Measurements from ENCODE around the gene NAPSA. TPM values are rescaled to one million over a fixed set of nuclear protein-coding genes. Genes with fewer than 3 reads are reported as not detected.
"Not testable (repeated sequence)": the region's sequence is repeated elsewhere in the genome, so short reads cannot be mapped to it uniquely, and the experiment has no call there.

Gene NAPSA
- total RNA-seq, 1 donor from 2014 or later = under 0.01 TPM

GRCh38 chr19:50331994-50332243, 33.5 kb downstream of the NAPSA start:
- DNase-seq (ENCODE audit: low read depth in 2 of 2) = no peak

GRCh38 chr19:50331221-50331993, 34.0 kb downstream of the NAPSA start:
- no peak for DNase-seq (ENCODE audit: low read depth in 2 of 2)

GRCh38 chr19:50330365-50331078, 34.9 kb downstream of the NAPSA start:
- peak; percentile 38 to 81 for DNase-seq (ENCODE audit: low read depth in 2 of 2)

- not testable (repeated sequence) for DNase-seq (ENCODE audit: low read depth in 2 of 2)
These were observed 35.5 kb downstream of the NAPSA start for GRCh38 chr19:50329926-50330294.

GRCh38 chr19:50329146-50329925, 36.1 kb downstream of the NAPSA start, which contains the start of gene KCNC3:
Gene KCNC3, minus strand, starts transcription at chr19:50329377. Its CDS starts 295 bp downstream, at chr19:50329082.
- peak; percentile 97 to 100 for DNase-seq (ENCODE audit: low read depth in 2 of 2)

GRCh38 chr19:50328873-50329145, 36.6 kb downstream of the NAPSA start:
- DNase-seq (ENCODE audit: low read depth in 2 of 2) = no peak

GRCh38 chr19:50328224-50328872, 37.1 kb downstream of the NAPSA start:
- DNase-seq (ENCODE audit: low read depth in 2 of 2) = peak in 1 of 2 donors; percentile 32

- DNase-seq (ENCODE audit: low read depth in 2 of 2) = no peak
These were observed 37.8 kb downstream of the NAPSA start for GRCh38 chr19:50327461-50328223.

GRCh38 chr19:50327013-50327412, 38.4 kb downstream of the NAPSA start:
- DNase-seq (ENCODE audit: low read depth in 2 of 2) = no peak

- no peak for DNase-seq (ENCODE audit: low read depth in 2 of 2)
These were observed 39.3 kb downstream of the NAPSA start for GRCh38 chr19:50326101-50326664.

- DNase-seq (ENCODE audit: low read depth in 2 of 2) = peak in 1 of 2 donors; percentile 65
These were observed 39.9 kb downstream of the NAPSA start for GRCh38 chr19:50325310-50326100.

GRCh38 chr19:50324331-50324730, 41.1 kb downstream of the NAPSA start:
- DNase-seq (ENCODE audit: low read depth in 2 of 2) = no peak

GRCh38 chr19:50323782-50324133, 41.7 kb downstream of the NAPSA start:
- no peak for DNase-seq (ENCODE audit: low read depth in 2 of 2)

GRCh38 chr19:50322931-50323781, 42.3 kb downstream of the NAPSA start:
- no peak for DNase-seq (ENCODE audit: low read depth in 2 of 2)

GRCh38 chr19:50322234-50322633, 43.2 kb downstream of the NAPSA start:
- no peak for DNase-seq (ENCODE audit: low read depth in 2 of 2)

GRCh38 chr19:50321831-50322230, 43.6 kb downstream of the NAPSA start:
- no peak for DNase-seq (ENCODE audit: low read depth in 2 of 2)

GRCh38 chr19:50320596-50320995, 44.8 kb downstream of the NAPSA start:
- DNase-seq (ENCODE audit: low read depth in 2 of 2) = no peak

GRCh38 chr19:50320051-50320450, 45.4 kb downstream of the NAPSA start:
- no peak for DNase-seq (ENCODE audit: low read depth in 2 of 2)

GRCh38 chr19:50319156-50319555, 46.3 kb downstream of the NAPSA start:
- DNase-seq (ENCODE audit: low read depth in 2 of 2) = no peak

Data from dermis microvascular lymphatic vessel endothelial cell (primary cell).